Stimulated activated CD8-positive, alpha-beta memory T cell treated with anti-CD3 and anti-CD28 coated beads, Interleukin-4, amount 100 ng/mL, for 4 hours (primary cell): ENCODE data around the gene PLTP.

Source experiments
- DNase-seq, 2 donors: peaks; one replicate each; pipeline ENCODE4 v3.0.0-alpha.2; 2020; ENCODE audit warnings: low read depth in 2 of 2, low spot score in 1 of 2

Gene PLTP

GRCh38 chr20:45921337-45922189, 9.6 kb upstream of the PLTP start:
- DNase-seq = no peak

- no peak for DNase-seq
Observed at GRCh38 chr20:45920462-45921336, 8.7 kb upstream of the PLTP start.

GRCh38 chr20:45919542-45920399, 7.8 kb upstream of the PLTP start:
- no peak for DNase-seq

GRCh38 chr20:45918779-45919537, 7.0 kb upstream of the PLTP start:
- no peak for DNase-seq

GRCh38 chr20:45918182-45918737, 6.3 kb upstream of the PLTP start:
- DNase-seq = no peak

GRCh38 chr20:45917790-45918141, 5.8 kb upstream of the PLTP start:
- DNase-seq = no peak

GRCh38 chr20:45913116-45913515, 1.2 kb upstream of the PLTP start:
- no peak for DNase-seq

GRCh38 chr20:45912344-45912682, 358 bp upstream of the PLTP start:
- no peak for DNase-seq

- peak; percentile 85 to 87 for DNase-seq
Observed at GRCh38 chr20:45910670-45911485, 1.1 kb downstream of the PLTP start.

- no peak for DNase-seq
Observed at GRCh38 chr20:45909817-45910669, 1.9 kb downstream of the PLTP start.

GRCh38 chr20:45909336-45909808, 2.6 kb downstream of the PLTP start:
- no peak for DNase-seq

- no peak for DNase-seq
Observed at GRCh38 chr20:45908084-45908483, 3.9 kb downstream of the PLTP start.

GRCh38 chr20:45907219-45907948, 4.6 kb downstream of the PLTP start:
- DNase-seq = no peak

- no peak for DNase-seq
Observed at GRCh38 chr20:45905505-45906079, 6.4 kb downstream of the PLTP start.

- no peak for DNase-seq
Observed at GRCh38 chr20:45904583-45905504, 7.1 kb downstream of the PLTP start.

- DNase-seq = no peak
Observed at GRCh38 chr20:45902199-45902701, 9.7 kb downstream of the PLTP start.
